MM.1S (cell line): Measurements from ENCODE around the gene CT55.

Experiments
- DNase-seq: peaks from one replicate; pipeline ENCODE4 v3.0.0-alpha.2; 2015
- H2AFZ ChIP-seq: fragments of 300-600 bp; sonication (generic); 2 replicates; pipeline ENCODE4 v1.6.0; 2016; ENCODE audit warnings: antibody characterized with exemption, low read length
- H3F3A ChIP-seq: fragments of 300-600 bp; sonication (generic); 2 replicates; pipeline ENCODE4 v1.6.1; 2016; ENCODE audit warnings: mild to moderate bottlenecking, antibody characterized with exemption, low read length, moderate library complexity, mixed read lengths; ENCODE audit not compliant: insufficient read depth
- H3K27ac ChIP-seq: fragments of 300-600 bp; sonication (generic); 2 replicates; pipeline ENCODE4 v1.5.1; 2016; ENCODE audit warnings: mild to moderate bottlenecking, low read length
- H3K27me3 ChIP-seq: fragments of 300-600 bp; sonication (generic); replicated peaks from 2 replicates; pipeline ENCODE4 v1.6.0; 2016; ENCODE audit warnings: low read length; ENCODE audit not compliant: insufficient read depth
- H3K36me3 ChIP-seq: fragments of 300-600 bp; sonication (generic); replicated peaks from 2 replicates; pipeline ENCODE4 v1.6.1; 2016; ENCODE audit warnings: mild to moderate bottlenecking, low read length, mixed read lengths; ENCODE audit not compliant: insufficient read depth
- H3K4me1 ChIP-seq: fragments of 300-600 bp; sonication (generic); 2 replicates; pipeline ENCODE4 v1.6.1; 2016; ENCODE audit warnings: low read length, mixed read lengths
- H3K4me2 ChIP-seq: fragments of 300-600 bp; sonication (generic); 2 replicates; pipeline ENCODE4 v1.6.0; 2016; ENCODE audit warnings: low read depth, low read length
- H3K4me3 ChIP-seq: fragments of 300-600 bp; sonication (generic); 2 replicates; pipeline ENCODE4 v1.5.1; 2016; ENCODE audit warnings: low read length, mixed read lengths
- H3K79me2 ChIP-seq: fragments of 300-600 bp; sonication (generic); 2 replicates; pipeline ENCODE4 v1.6.1; 2016; ENCODE audit warnings: mixed run types, low read length, mixed read lengths
- H3K9ac ChIP-seq: fragments of 300-600 bp; sonication (generic); 2 replicates; pipeline ENCODE4 v1.6.1; 2016; ENCODE audit warnings: low read length, mixed read lengths
- H3K9me2 ChIP-seq: fragments of 300-600 bp; sonication (generic); replicated peaks from 2 replicates; pipeline ENCODE4 v1.6.1; 2016; ENCODE audit warnings: mild to moderate bottlenecking, low read length, mixed read lengths; ENCODE audit not compliant: insufficient read depth
- H3K9me3 ChIP-seq: fragments of 300-600 bp; sonication (generic); replicated peaks from 2 replicates; pipeline ENCODE4 v1.6.1; 2016; ENCODE audit warnings: mild to moderate bottlenecking, low read length, mixed read lengths; ENCODE audit not compliant: insufficient read depth
- H4K20me1 ChIP-seq: fragments of 300-600 bp; sonication (generic); 2 replicates; pipeline ENCODE4 v1.6.1; 2016; ENCODE audit warnings: mild to moderate bottlenecking, low read length, moderate library complexity, mixed read lengths; ENCODE audit not compliant: insufficient read depth
- CTCF ChIP-seq: fragments of 300-600 bp; sonication (generic); IDR thresholded peaks from 2 replicates; pipeline ENCODE4 v1.5.1; 2016; ENCODE audit warnings: antibody characterized with exemption, low read length, mixed read lengths
- EZH2 ChIP-seq: fragments of 300-600 bp; sonication (generic); optimal IDR thresholded peaks from 2 replicates; pipeline ENCODE3; 2017; ENCODE audit warnings: low read depth, mild to moderate bottlenecking, antibody characterized with exemption, low read length, mixed read lengths
- EZH2phosphoT487 ChIP-seq: fragments of 300-600 bp; sonication (generic); IDR thresholded peaks from 2 replicates; pipeline ENCODE4 v1.6.1; 2018; ENCODE audit warnings: antibody characterized with exemption, low read length

Gene CT55

GRCh38 chrX:135114392-135114791 is 56.8 kb downstream of the CT55 start:
- Histone ChIP-seq H3K27ac (no peak overlapping the region), H3K4me2 (no peak overlapping the region), H3K4me3 (no peak overlapping the region), H3K36me3 (no peaks in the 10 kb centered on the region), H3K9me2 (no peaks in the 10 kb centered on the region), H3K27me3 (no peaks in the 10 kb centered on the region), H3K4me1 (no peaks in the 10 kb centered on the region), H3K9ac (no peak overlapping the region), H3F3A (no peaks in the 10 kb centered on the region), H3K9me3 (no peaks in the 10 kb centered on the region), H3K79me2 (no peaks in the 10 kb centered on the region), H2AFZ (no peak overlapping the region), H4K20me1 (no peaks in the 10 kb centered on the region)
- TF ChIP-seq EZH2phosphoT487: no peak
- TF ChIP-seq CTCF: no peak
- TF ChIP-seq EZH2: no peak
- peak; percentile 18 for DNase-seq

- Histone ChIP-seq H3K79me2 (no peaks in the 10 kb centered on the region), H3K27ac (no peak overlapping the region), H3K9ac (no peak overlapping the region), H2AFZ (no peak overlapping the region), H3K4me3 (no peak overlapping the region), H3K4me2 (no peak overlapping the region), H3K4me1 (no peaks in the 10 kb centered on the region), H3F3A (no peaks in the 10 kb centered on the region), H4K20me1 (no peaks in the 10 kb centered on the region), H3K9me2 (no peaks in the 10 kb centered on the region), H3K9me3 (no peaks in the 10 kb centered on the region), H3K36me3 (no peaks in the 10 kb centered on the region), H3K27me3 (no peaks in the 10 kb centered on the region)
- TF ChIP-seq EZH2 (no peak), EZH2phosphoT487 (no peak), CTCF (no peak)
- DNase-seq: no peak
These were observed 58.5 kb downstream of the CT55 start for GRCh38 chrX:135112743-135113142.

GRCh38 chrX:135112096-135112729 is 59.0 kb downstream of the CT55 start:
- Histone ChIP-seq H2AFZ (no peak overlapping the region), H3K9me3 (no peaks in the 10 kb centered on the region), H3F3A (no peaks in the 10 kb centered on the region), H3K4me1 (no peaks in the 10 kb centered on the region), H3K27me3 (no peaks in the 10 kb centered on the region), H3K9ac (no peak overlapping the region), H3K9me2 (no peaks in the 10 kb centered on the region), H3K27ac (no peak overlapping the region), H3K4me2 (no peak overlapping the region), H3K79me2 (no peaks in the 10 kb centered on the region), H3K4me3 (no peak overlapping the region), H3K36me3 (no peaks in the 10 kb centered on the region), H4K20me1 (no peaks in the 10 kb centered on the region)
- TF ChIP-seq EZH2phosphoT487: no peak
- peak; percentile 73 for TF ChIP-seq CTCF
- no peak for TF ChIP-seq EZH2
- peak; percentile 52 for DNase-seq
